Fibroblast of lung (primary cell): Measurements from ENCODE around the gene STRBP.

Experiments used
- EZH2 ChIP-seq: IDR thresholded peaks from 2 replicates; pipeline ENCODE4 v1.5.1; 2012; ENCODE audit warnings: low read length, control low read depth, mild to moderate bottlenecking; ENCODE audit errors: missing control alignments
- TF ChIP-seq, protein P1 (sequence below), 2 donors: IDR thresholded peaks in 1 of 2; conservative IDR thresholded peaks in 1 of 2; 1 replicate in 1 of 2; 2 replicates in 1 of 2; pipeline ENCODE4 v1.5.1; 2011 to 2012; ENCODE audit warnings: low read length in 2 of 2, control low read depth in 1 of 2, inconsistent platforms in 1 of 2, low read depth in 1 of 2, mild to moderate bottlenecking in 1 of 2

DNA sequence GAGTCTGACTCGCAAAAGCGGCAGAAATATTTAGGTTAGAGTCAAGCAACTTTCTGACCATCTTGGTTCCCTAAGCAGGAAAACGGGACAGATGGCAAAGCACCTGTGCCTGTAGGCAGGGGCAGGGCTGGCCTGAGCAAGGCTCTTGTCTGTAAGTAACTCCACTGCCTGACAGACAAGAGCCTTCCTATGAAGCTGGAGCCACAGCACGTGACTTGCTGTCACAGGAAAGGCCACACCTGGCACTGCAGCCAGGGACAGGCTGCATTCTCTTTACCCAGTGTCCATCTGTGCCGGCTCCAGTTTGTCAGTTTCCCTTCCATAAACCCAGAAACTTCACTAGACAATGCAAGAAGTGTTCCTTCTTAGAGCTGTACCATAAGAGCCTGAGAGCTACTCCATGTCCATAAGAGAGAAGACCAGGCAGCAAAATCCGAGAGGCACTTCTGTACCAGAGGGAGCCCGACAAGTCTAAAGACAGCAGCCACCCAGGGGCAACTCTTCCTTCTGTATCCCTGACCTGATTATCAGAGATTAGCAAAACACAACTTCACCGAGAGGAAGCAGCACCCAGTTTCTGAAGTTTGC, 156.9 kb downstream of the STRBP start:
- TF ChIP-seq, protein P1, sequence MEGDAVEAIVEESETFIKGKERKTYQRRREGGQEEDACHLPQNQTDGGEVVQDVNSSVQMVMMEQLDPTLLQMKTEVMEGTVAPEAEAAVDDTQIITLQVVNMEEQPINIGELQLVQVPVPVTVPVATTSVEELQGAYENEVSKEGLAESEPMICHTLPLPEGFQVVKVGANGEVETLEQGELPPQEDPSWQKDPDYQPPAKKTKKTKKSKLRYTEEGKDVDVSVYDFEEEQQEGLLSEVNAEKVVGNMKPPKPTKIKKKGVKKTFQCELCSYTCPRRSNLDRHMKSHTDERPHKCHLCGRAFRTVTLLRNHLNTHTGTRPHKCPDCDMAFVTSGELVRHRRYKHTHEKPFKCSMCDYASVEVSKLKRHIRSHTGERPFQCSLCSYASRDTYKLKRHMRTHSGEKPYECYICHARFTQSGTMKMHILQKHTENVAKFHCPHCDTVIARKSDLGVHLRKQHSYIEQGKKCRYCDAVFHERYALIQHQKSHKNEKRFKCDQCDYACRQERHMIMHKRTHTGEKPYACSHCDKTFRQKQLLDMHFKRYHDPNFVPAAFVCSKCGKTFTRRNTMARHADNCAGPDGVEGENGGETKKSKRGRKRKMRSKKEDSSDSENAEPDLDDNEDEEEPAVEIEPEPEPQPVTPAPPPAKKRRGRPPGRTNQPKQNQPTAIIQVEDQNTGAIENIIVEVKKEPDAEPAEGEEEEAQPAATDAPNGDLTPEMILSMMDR (conservative IDR thresholded peaks at IDR 0.05 in 1 of 2, IDR thresholded peaks at IDR 0.05 in 1 of 2; ENCODE audit: low read depth in 1 of 2, low read length in 2 of 2): no peak
- no peak for TF ChIP-seq EZH2
